GM21367 (cell line): Measurements from ENCODE around the gene ZNF674.
"Not testable (repeated sequence)": the region's sequence is repeated elsewhere in the genome, so short reads cannot be mapped to it uniquely, and the experiment has no call there.

Experiments used
- ATAC-seq: cut with Tn5 transposase; IDR thresholded peaks from one replicate; pipeline ENCODE4 v1.9.1; 2021; ENCODE audit not compliant: unreplicated experiment

ZNF674 gene

GRCh38 chrX:46571423-46572339 lies 26.5 kb upstream of the ZNF674 start:
- ATAC-seq = no peak

DNA sequence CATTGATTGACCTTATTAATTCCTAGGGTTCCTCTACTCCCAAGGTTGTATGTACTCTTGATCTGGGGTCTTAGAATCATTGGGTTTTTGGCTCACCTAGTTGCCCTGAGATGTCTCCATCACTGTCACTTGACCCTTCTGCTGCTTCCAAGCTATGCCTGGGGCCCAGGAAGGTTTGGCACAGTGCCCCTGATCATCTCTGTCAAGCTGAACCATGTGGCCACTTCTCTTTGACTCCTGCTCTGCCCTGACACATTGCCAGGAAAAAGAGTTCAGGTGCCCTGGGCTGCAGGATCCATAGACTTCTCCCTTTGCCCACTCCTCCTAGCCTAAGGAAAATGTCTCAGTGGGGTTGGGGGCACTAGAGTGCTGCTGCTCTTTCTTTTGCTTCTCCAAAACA lies 24.4 kb upstream of the ZNF674 start:
- ATAC-seq = no peak

DNA sequence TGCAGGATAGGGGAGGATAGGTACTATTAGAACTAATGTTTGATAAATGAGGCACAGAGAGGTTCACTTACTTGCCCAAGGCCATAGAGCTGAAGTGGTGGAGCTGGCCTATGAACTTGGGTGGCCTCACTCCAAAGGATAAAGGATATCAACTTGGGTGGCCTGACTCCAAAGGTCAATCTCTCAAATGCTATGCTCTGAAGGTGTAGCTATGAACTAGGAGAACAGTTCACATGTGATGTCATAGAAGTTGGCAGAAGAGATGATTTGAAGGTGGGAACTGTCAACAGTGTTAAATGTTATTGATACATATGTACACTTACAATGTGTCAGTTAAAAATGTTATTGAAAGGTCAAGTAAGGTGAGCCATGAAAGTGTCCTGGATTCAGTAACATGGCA lies 22.2 kb upstream of the ZNF674 start:
- no peak for ATAC-seq

GRCh38 chrX:46561824-46562657 lies 16.8 kb upstream of the ZNF674 start:
- peak; percentile 95 for ATAC-seq

GRCh38 chrX:46559062-46559461 lies 13.8 kb upstream of the ZNF674 start:
- no peak for ATAC-seq

DNA sequence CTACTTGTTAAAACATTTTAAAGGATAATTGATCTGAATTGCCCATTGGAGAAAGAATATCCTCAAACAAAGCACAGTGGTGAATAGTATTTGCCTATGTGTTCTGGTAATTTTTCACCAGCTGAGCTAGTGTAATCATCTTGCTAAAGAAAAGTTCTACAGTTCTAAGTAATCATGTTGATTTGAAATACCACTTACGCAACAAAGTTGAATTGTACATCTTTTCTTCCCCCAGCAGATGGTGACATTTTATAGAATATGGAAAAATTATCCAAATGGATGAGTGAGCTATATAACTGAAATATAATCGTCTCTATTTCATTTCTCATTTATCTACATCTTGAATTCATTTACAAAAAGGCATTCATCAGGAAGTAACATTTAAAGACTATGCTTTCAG lies 9.7 kb upstream of the ZNF674 start:
- ATAC-seq = no peak

DNA sequence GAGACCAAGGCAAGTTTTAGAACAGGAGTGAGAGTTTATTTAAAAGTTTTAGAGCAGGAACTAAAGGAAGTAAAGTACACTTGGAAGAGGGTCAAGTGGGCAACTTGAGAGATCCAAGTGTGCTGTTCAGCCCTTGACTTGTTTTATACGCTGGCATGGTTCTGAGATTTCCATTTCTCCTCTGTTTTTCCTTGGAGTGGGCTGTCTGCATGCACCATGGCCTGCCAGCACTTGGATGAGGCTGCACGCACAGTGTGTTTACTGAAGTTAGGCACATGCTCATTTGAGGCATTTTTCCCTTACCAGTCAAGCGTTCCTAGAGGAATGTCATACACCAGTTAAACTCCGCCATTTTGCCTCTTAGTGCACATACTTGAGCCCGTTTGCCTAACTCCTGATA lies 8.7 kb upstream of the ZNF674 start:
- ATAC-seq = no peak

DNA sequence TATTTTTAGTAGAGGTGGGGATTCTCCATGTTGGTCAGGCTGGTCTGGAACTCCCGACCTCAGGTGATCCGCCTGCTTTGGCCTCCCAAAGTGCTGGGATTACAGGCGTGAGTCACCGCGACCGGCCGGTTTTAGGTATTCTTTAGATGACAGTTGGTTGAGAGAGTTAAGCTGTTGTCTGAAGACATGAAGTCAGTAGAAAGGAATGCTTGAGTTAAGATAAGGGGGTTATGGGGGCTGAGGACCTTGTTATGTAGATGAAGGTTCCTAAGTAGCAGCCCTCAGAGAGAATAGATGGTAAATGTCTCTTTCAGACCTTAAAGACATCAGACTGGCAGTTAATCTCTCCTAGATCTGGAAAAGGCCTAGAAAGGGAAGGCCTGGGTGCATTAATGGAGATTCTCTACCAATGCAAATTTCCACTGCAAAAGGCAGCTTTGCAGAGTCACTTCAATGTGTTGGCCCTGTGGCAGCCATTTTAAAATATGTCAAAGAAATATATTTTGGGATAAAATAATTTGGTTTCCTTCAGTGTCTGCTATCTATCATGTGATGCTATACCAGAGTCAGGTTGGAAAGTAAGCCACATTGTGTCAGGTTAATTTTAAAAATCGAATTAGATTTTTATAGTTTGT lies 6.4 kb upstream of the ZNF674 start:
- ATAC-seq = no peak

GRCh38 chrX:46549914-46550313 lies 4.7 kb upstream of the ZNF674 start:
- ATAC-seq = no peak

GRCh38 chrX:46547857-46548256 lies 2.6 kb upstream of the ZNF674 start:
- no peak for ATAC-seq

GRCh38 chrX:46544527-46544926 lies 694 bp downstream of the ZNF674 start:
- not testable (repeated sequence) for ATAC-seq

DNA sequence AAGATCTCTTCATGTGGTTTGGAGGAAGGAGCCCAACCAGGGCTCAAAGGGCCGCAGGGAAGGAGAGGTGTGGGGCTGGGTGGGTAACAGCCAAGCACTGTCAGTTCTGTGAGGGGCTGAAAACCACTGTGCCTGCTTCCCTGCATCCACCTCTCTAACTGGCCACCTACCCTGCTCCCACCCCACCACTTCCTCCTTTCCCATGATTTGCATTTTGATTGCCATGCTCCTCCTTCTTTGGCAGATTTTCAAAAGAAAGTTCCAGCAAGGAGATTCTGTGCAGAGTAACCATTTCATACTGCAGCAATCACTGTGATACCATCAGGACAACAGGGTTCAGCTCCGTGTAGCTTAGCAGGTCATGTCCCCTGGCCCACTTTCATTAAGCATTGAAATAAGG lies 1.8 kb downstream of the ZNF674 start:
- no peak for ATAC-seq

GRCh38 chrX:46531442-46531841 lies 13.8 kb downstream of the ZNF674 start:
- no peak for ATAC-seq

DNA sequence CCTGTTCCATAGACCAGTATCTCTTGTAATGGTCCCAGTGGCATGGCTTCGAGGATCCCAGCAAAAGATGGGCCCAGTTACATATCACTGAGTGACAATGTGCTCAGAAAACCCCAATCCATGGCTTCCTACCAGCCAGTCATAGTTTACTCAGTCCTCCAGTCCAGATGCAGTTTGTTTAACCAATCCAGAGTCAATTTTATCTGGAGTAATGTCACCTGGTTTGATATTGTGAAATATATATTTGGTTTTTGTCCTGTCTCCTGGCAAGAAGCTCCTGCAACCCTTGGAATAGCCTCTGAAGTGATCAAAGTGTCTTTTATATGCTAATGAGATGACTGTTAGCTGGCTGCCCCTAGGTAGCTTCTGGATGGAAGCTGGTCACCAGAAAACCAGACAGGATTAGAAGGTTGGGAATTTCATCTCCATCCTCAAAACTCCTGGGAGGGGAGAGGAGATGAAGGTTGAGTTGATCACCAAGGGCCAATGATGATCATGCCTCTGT lies 14.8 kb downstream of the ZNF674 start:
- not testable (repeated sequence) for ATAC-seq

DNA sequence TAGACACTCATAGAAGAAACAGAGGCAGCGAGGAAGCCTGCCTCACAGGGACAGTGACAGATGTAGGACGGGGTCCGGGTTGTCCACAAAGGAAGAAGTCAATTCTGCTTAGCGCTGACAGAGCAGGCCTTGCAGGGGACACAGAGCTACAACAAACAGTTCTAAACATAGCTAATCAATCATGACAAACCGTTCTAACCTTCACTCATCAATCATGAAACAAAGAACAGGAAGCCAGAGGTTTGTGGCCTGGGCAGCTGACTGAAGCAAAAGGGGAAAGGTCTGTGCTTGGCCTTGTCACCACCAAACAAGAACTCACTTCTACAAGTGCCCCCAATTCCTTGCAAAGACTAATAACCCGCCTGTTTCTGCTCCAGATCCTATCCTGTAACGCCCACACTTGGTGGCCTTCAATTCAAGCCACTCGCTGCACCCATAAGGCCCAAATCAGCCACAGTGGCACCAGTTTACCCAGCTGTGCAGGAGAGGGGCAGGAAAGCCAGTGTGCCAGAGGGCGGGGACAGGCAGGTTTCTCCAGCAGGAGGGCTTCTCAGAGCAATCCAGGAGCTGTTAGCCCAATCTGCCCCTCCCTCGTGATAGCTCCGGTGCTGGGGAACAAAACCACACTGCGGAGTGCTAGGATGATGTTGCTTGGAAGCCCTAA lies 15.3 kb downstream of the ZNF674 start:
- ATAC-seq = not testable (repeated sequence)

- ATAC-seq = not testable (repeated sequence)
Observed at GRCh38 chrX:46528640-46529039, 16.6 kb downstream of the ZNF674 start.

- ATAC-seq = no peak
Observed at GRCh38 chrX:46506076-46506475, 39.1 kb downstream of the ZNF674 start.

GRCh38 chrX:46502848-46503247 lies 42.4 kb downstream of the ZNF674 start:
- no peak for ATAC-seq

DNA sequence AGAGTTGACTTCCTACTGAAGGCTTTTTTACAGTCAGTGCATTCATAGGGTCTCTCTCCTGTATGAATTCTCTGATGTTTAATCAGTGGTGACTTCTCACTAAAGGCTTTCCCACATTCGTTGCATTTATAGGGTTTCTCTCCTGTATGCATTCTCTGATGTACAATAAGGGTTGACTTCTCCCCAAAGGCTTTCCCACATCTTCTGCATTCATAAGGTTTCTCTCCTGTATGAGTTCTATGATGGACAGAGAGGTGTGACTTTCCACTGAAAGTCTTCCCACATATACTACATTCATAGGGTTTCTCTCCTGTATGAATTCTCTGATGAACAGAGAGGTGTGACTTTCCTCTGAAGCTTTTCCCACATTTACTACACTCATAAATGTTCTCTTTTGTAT lies 45.2 kb downstream of the ZNF674 start:
- no peak for ATAC-seq

GRCh38 chrX:46488712-46489111 lies 56.5 kb downstream of the ZNF674 start:
- ATAC-seq = no peak

DNA sequence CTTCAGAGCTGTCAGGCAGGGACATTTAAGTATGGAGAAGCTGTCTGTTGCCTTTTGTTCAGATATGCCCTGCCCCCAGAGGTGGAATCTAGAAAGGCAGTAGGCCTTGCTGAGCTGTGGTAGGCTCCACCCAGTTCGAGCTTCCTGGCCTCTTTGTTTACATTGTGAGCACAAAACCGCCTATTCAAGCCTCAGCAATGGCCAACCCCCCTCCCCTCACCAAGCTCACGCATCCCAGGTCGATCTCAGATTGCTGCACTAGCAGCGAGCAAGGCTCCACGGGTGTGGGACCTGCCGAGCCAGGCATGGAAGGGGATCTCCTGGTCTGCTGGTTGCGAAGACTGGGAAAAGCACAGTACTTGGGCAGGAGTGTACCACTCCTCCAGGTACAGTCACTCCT lies 59.3 kb downstream of the ZNF674 start:
- ATAC-seq = no peak
